ENCODE measurements around the gene ADAP2.
A peak's percentile ranks its signal among the peaks of the same experiment; 100 is the strongest.
"Not testable (repeated sequence)": the region's sequence is repeated elsewhere in the genome, so short reads cannot be mapped to it uniquely, and the experiment has no call there.

The ADAP2 gene

DNA sequence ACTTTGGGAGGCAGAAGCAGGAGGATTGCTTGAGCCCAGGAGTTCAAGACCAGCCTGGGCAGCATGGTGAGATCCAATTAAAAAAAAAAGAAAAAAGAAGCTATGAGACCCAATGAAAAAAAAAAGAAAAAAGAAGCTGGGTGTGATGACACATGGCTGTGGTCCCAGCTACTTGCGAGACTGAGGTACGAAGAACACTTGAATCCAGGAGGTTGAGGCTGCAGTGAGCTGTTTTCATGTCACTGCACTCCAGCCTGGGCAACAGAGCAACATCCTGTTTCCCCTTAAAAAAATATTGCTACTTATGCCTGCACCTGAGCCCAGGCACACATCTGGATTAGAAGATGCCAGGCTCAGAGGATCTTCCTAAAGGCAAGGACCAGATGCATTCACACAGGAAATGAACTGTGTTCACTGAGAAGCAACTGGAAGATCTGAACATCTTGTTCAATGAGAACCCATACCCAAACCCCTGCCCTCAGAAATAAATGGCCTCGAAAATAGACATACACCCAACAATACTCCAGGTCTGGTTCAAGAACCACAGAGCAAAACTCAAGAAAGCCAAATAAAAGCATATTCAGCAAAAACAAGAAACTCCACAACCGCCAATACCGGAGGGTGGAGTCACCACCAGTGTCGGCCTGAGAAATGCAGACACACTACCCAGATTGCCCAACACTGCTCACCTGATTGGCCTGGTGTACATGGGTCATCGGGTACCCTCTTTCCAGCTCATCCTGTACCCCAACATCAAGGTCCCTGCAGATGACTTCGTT is 53.5 kb downstream of the ADAP2 start:
- DNase-seq = peak; percentile 26

GRCh38 chr17:30979919-30980318 is 58.2 kb downstream of the ADAP2 start:
- not testable (repeated sequence) for DNase-seq

DNA sequence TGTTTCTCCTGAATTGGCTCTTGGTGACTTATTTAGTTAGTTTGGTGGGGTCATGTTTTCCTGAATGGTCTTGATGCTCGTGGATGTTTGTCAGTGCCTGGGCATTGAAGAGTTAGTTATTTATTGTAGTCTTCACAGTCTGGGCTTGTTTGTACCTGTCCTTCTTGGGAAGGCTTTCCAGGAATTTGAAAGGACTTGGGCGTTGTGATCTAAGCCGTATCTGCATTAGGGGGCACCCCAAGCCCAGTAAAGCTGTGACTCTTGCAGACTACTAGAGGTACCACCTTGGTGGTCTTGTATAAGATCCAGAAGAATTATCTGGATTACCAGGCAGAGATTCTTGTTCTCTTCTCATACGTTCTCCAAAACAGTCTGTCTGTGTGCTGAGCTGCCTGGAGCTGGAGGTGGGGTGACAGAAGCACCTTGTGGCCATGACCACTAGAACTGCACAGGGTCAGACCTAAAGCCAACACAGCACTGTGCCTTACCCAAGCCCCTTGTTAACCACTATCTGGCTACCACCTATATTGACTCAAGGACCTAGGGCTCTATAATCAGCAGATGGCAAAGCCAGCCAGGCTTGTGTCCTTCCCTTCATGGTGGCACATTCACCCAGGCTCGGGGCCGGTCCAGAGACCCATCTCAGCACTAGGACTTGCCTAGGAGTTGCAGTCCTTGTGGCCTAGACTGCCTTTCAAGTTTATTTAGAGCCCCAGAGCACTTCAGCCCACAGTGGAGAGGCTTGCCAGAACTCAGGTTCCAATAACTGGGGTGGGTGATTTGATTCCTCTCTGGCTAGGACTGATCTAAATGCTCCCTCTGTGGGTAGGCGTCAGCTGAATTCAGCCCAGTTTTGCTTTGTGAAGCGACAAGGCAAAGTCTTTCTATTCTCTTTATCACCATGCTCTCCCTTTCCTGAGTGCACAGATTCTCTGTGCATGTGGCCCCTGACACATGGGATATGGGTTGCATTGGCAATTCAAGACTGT is 60.1 kb downstream of the ADAP2 start:
- DNase-seq = no peak

DNA sequence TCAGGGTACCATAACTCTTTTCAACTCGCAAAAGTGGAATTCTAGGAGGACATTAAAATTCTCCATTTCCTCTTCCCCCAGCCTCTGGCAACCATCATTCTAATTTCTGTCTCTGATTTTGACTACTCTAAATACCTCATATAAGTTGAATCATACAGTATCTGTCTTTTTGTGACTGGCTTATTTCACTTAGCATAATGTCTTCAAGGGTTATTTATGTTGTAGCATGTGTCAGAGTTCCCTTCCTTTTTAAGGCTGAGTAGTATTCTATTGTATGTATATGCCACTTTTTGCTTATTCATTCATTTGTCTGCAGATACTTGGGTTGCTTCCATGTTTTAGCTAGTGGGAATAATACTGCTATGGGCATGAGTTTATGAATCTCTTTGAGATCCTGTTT is 61.1 kb downstream of the ADAP2 start:
- DNase-seq = no peak

DNA sequence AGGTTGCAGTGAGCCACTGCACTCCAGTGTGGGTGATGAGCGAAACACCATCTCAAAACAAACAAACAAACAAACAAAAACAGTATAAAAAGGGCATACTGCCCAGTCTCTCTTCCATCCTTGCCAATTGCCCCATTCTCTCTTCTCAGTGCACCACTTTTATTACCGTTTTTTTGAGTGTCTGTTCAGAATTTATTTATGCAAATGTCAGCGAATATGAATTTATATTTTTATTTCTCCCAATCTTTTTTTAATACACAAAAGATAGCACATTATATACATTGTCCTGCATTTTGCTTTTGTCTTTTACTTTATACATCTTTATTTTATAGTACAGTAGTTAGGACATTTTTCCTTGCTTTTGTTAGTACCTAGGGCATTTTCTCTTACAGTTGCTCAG is 68.7 kb downstream of the ADAP2 start:
- no peak for DNase-seq

- no peak for DNase-seq
These were observed 70.8 kb downstream of the ADAP2 start for GRCh38 chr17:30992551-30992950.

GRCh38 chr17:30995347-30995746 is 73.6 kb downstream of the ADAP2 start:
- no peak for DNase-seq

DNA sequence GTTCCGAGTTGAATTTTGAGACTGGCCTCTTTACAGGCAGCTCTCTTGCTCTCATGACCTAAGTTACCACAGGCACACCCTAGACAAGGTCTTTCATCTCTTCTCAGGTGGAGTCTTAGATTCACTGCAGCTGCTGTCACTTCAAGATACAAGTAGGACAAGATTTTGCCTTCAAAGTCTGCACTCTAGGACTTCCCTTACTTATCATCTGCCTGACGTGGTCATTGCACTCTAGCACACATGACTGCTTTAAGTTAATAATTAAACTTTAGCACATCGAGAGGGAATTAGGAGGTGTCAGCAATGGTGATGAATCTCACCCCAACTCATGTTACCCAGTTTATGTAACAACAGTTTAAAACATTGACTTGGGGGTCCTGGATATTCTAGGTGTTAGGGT is 74.7 kb downstream of the ADAP2 start:
- no peak for DNase-seq

DNA sequence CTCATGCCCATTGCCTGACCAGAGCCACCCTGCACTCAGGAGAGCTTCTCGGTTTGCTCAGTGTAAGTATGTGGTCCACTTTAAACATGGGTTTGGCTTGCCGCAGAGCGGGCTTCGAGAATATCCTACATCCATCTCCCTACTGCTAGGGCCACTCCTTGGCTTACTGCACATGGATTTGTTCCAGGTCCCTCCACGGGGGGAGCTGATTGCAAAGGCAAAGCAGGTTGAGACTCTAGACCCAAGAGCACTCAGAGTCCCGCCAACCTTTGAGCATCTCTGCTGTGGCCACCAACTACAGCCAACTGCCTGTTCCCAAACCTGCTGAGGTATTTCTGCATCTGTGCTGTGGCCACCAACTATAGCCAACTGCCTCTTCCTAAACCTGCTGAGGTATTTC is 75.5 kb downstream of the ADAP2 start:
- DNase-seq = no peak

- DNase-seq = no peak
These were observed 76.1 kb downstream of the ADAP2 start for GRCh38 chr17:30997842-30998241.

GRCh38 chr17:31002047-31002446 is 80.3 kb downstream of the ADAP2 start:
- DNase-seq = no peak

DNA sequence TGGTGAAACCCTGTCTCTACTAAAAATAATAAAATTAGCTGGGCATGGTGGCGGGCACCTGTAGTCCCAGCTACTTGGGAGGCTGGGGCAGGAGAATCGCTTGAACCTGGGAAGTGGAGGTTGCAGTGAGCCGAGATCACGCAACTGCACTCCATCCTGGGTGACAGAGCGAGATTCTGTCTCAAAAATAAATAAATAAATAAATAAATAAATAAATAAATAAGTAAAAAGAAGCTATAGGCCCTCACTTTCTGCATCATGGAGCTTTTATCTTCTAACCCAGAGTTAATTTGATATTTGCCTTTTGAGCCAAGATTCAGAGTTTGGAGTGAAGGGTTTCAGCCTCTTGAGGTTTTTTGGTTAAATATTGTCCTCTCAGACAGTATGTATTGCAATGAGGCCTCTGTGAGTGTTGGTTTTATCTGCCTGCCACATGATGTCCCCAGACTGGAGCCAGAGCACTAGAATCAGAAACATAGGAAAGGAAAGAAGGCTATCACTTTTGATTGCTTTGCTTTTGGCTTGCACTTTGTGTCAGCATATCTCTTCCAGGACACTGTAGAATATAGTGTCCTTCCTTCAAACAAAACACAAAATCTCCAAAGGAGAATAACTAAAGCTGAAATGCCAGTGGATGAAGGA is 81.6 kb downstream of the ADAP2 start:
- DNase-seq = no peak

GRCh38 chr17:31004160-31004559 is 82.4 kb downstream of the ADAP2 start:
- no peak for DNase-seq

GRCh38 chr17:31007695-31008373 is 86.1 kb downstream of the ADAP2 start:
- no peak for DNase-seq

- peak; percentile 57 for DNase-seq
These were observed 86.8 kb downstream of the ADAP2 start for GRCh38 chr17:31008374-31009041.

Measured in CD4-positive, alpha-beta T cell treated with Interleukin-21 for 1 hour (primary cell).